Fibroblast of lung (primary cell): ENCODE data around the gene CENPB. TPM values are rescaled to one million over a fixed set of nuclear protein-coding genes. Genes with fewer than 3 reads are reported as not detected.

Experiments
- DNase-seq, 2 donors: peaks; one replicate each; pipeline versions ENCODE4 v3.0.0 to v3.0.0-alpha.2; 2010; ENCODE audit warnings: low read depth in 2 of 2
- H2AFZ ChIP-seq: 2 replicates; pipeline ENCODE4 v1.5.1; 2012; ENCODE audit warnings: low read length, control low read depth, inconsistent platforms
- H3K27ac ChIP-seq: 2 replicates; pipeline ENCODE4 v1.5.1; 2011; ENCODE audit warnings: low read length, control low read depth; ENCODE audit not compliant: insufficient read depth
- H3K27me3 ChIP-seq: 2 replicates; pipeline ENCODE4 v1.5.1; 2011; ENCODE audit warnings: mild to moderate bottlenecking, low read length; ENCODE audit not compliant: control insufficient read depth, insufficient read depth
- H3K36me3 ChIP-seq: 2 replicates; pipeline ENCODE4 v1.5.1; 2011; ENCODE audit warnings: low read length; ENCODE audit not compliant: control insufficient read depth, insufficient read depth
- H3K4me1 ChIP-seq: 2 replicates; pipeline ENCODE4 v1.5.1; 2011; ENCODE audit warnings: low read length; ENCODE audit not compliant: control insufficient read depth, insufficient read depth; ENCODE audit errors: extremely low read depth
- H3K4me2 ChIP-seq: 2 replicates; pipeline ENCODE4 v1.5.1; 2011; ENCODE audit warnings: low read length, control low read depth; ENCODE audit not compliant: insufficient read depth; ENCODE audit errors: extremely low read depth
- H3K4me3 ChIP-seq, 4 experiments: fragments of 200-600 bp in 1 of 4; sonication (generic) in 1 of 4; replicated peaks in 1 of 4; 2 replicates each; pipeline ENCODE4 v1.5.1; 2011 to 2016; ENCODE audit warnings: low read length in 4 of 4, low read depth in 3 of 4, mild to moderate bottlenecking in 3 of 4, control low read depth in 2 of 4, inconsistent platforms in 1 of 4, mixed read lengths in 1 of 4; ENCODE audit not compliant: insufficient read depth in 1 of 4; ENCODE audit errors: control extremely low read depth in 1 of 4
- H3K79me2 ChIP-seq: 2 replicates; pipeline ENCODE4 v1.5.1; 2012; ENCODE audit warnings: mild to moderate bottlenecking, low read length, inconsistent platforms; ENCODE audit not compliant: control insufficient read depth, insufficient read depth
- H3K9ac ChIP-seq: 2 replicates; pipeline ENCODE4 v1.5.1; 2011; ENCODE audit warnings: mild to moderate bottlenecking, low read length, control low read depth; ENCODE audit not compliant: insufficient read depth
- H3K9me3 ChIP-seq: 2 replicates; pipeline ENCODE4 v1.5.1; 2012; ENCODE audit warnings: low read depth, low read length; ENCODE audit not compliant: control insufficient read depth, insufficient read depth
- H4K20me1 ChIP-seq: 2 replicates; pipeline ENCODE4 v1.5.1; 2011; ENCODE audit warnings: low read length; ENCODE audit not compliant: control insufficient read depth, insufficient read depth; ENCODE audit errors: extremely low read depth
- EZH2 ChIP-seq: IDR thresholded peaks from 2 replicates; pipeline ENCODE4 v1.5.1; 2012; ENCODE audit warnings: low read length, control low read depth, mild to moderate bottlenecking; ENCODE audit errors: missing control alignments
- polyA plus RNA-seq, 2 donors: library from polyadenylated mRNA; depleted of rRNA in 1 of 2; stranded (reverse) in 1 of 2; unstranded in 1 of 2; fragments of >200 nt; gene quantifications; 2 replicates each; pipeline ENCODE4 v1.2.1, GENCODE V29; 2011 to 2012; ENCODE audit warnings: missing spikeins in 1 of 2
- total RNA-seq: library from RNA; depleted of rRNA; stranded (reverse); fragments of >200 nt; gene quantifications from 2 replicates; pipeline ENCODE4 v1.2.1, GENCODE V29; 2014
- TF ChIP-seq, protein P1 (sequence below), 2 donors: IDR thresholded peaks in 1 of 2; conservative IDR thresholded peaks in 1 of 2; 1 replicate in 1 of 2; 2 replicates in 1 of 2; pipeline ENCODE4 v1.5.1; 2011 to 2012; ENCODE audit warnings: low read length in 2 of 2, control low read depth in 1 of 2, inconsistent platforms in 1 of 2, low read depth in 1 of 2, mild to moderate bottlenecking in 1 of 2

The CENPB gene
- total and polyA plus RNA-seq, 2 donors (not counting 1 experiment from before 2014, with no cell fraction given): 32.6 to 106 TPM

DNA sequence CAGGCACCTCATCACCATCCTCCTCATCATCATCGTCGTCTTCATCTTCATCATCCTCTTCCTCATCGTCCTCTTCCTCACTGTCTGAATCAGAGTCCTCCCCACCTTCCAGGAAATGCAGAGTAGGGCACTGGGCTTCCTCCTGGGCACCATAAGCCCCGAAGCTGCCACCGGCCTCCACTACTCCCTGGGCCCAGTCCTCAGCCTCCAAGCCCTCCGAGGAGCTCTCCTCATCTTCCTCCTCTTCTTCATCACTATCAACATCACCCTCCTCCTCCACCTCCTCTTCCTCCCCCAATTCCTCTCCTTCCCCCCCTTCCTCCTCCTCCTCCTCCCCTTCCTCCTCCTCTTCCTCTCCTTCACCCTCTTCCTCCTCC, 1.7 kb downstream of the CENPB start:
- Histone ChIP-seq H3K9ac (no peak overlapping the region), H3K27me3 (no peaks in the 10 kb centered on the region), H3K4me2 (peak overlapping the region; percentile 90), H3K27ac (peak overlapping the region; percentile 36), H3K79me2 (peaks cover 34% of the 10 kb centered on the region), H2AFZ (no peak overlapping the region), H3K4me1 (peaks cover 21% of the 10 kb centered on the region), H4K20me1 (peaks cover 2% of the 10 kb centered on the region), H3K4me3 (peak overlapping the region; percentile 49 to 77 (median 68)), H3K36me3 (peaks cover 5% of the 10 kb centered on the region), H3K9me3 (no peaks in the 10 kb centered on the region)
- DNase-seq: no peak
- TF ChIP-seq, protein P1, sequence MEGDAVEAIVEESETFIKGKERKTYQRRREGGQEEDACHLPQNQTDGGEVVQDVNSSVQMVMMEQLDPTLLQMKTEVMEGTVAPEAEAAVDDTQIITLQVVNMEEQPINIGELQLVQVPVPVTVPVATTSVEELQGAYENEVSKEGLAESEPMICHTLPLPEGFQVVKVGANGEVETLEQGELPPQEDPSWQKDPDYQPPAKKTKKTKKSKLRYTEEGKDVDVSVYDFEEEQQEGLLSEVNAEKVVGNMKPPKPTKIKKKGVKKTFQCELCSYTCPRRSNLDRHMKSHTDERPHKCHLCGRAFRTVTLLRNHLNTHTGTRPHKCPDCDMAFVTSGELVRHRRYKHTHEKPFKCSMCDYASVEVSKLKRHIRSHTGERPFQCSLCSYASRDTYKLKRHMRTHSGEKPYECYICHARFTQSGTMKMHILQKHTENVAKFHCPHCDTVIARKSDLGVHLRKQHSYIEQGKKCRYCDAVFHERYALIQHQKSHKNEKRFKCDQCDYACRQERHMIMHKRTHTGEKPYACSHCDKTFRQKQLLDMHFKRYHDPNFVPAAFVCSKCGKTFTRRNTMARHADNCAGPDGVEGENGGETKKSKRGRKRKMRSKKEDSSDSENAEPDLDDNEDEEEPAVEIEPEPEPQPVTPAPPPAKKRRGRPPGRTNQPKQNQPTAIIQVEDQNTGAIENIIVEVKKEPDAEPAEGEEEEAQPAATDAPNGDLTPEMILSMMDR (conservative IDR thresholded peaks at IDR 0.05 in 1 of 2, IDR thresholded peaks at IDR 0.05 in 1 of 2; ENCODE audit: low read depth in 1 of 2, low read length in 2 of 2): no peak
- TF ChIP-seq EZH2: no peak

DNA sequence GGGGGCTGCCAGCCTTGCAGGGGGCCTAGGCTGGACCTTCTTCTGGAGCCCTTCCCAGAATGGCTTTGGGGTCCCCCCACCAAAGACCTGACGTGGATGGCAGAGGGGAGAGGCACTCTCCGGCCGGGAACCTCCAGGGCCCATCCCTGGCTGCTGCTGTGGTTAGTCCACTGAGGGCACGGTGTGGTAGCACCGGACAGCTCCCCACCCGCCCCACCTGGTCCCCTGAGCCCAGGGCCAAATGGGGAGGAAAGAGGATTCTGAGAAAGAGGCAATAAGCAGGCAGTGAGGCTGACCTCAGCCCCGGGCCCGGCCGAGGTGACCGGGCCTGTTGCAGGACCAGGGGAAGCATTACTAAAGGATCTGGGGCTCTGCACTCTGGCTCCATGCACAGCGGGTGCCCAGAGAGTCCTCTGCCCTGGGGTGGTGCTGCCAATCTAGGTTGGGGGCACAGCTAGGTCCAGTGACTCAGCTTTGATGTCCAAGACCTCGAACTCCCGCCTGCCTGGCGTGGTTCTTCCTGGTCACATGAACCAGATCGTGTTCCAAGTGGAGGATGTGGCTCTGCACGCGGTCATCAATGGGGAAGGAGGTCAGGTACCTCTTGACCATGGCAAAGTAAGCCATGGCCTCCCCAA, 2.2 kb downstream of the CENPB start:
- TF ChIP-seq, protein P1 (conservative IDR thresholded peaks at IDR 0.05 in 1 of 2, IDR thresholded peaks at IDR 0.05 in 1 of 2; ENCODE audit: low read depth in 1 of 2, low read length in 2 of 2): no peak
- TF ChIP-seq EZH2: no peak
- no peak for DNase-seq
- Histone ChIP-seq H3K4me1 (peaks cover 21% of the 10 kb centered on the region), H3K4me3 (peak overlapping the region; percentile 49 to 77 (median 68)), H4K20me1 (peaks cover 2% of the 10 kb centered on the region), H3K27ac (peak overlapping the region; percentile 36), H3K27me3 (no peaks in the 10 kb centered on the region), H3K4me2 (peak overlapping the region; percentile 90), H3K36me3 (peaks cover 5% of the 10 kb centered on the region), H3K9ac (no peak overlapping the region), H3K79me2 (peaks cover 34% of the 10 kb centered on the region), H3K9me3 (no peaks in the 10 kb centered on the region), H2AFZ (no peak overlapping the region)

DNA sequence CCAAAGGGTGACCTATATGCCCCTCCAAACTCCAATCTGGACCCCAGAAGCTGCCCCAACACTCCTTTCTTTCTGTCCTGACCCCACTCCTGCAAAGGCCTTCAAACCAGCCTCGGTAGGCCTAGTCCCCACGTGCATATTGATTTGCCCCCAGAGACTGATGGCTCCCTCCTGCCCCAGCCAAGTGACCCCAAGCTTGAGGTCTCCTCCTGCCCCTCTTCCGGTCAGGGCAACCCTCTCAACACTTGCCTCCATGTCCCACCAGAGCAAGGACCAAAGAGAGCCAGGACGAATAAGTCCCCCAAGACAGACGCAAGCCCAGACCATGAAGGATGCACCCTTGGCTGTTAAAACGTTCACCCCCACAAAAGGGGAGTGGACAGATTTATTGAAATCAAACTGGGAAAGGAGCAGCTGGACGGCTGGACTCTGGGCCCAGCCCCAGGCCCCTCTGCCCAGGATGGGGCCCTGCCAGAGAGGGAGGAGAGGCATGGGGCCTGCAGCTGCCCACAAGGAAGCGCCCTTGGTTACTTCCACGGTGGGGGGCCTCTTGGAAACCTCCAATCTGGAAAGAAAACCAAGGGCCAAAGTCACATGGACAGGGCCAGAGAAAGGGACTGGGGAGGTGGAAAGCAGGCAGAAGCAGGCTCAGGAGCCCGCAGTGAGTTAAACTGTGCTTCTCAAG, 2.9 kb downstream of the CENPB start:
- no peak for DNase-seq
- peaks cover 21% of the 10 kb centered on the region for H3K4me1 ChIP-seq
- no peaks in the 10 kb centered on the region for H3K9me3 ChIP-seq
- no peak overlapping the region for H2AFZ ChIP-seq
- peaks cover 34% of the 10 kb centered on the region for H3K79me2 ChIP-seq
- no peak overlapping the region for H3K9ac ChIP-seq
- H3K36me3 ChIP-seq: peaks cover 5% of the 10 kb centered on the region
- no peak overlapping the region for H3K27ac ChIP-seq
- no peak for TF ChIP-seq EZH2
- TF ChIP-seq, protein P1 (conservative IDR thresholded peaks at IDR 0.05 in 1 of 2, IDR thresholded peaks at IDR 0.05 in 1 of 2; ENCODE audit: low read depth in 1 of 2, low read length in 2 of 2): no peak
- H3K4me3 ChIP-seq: peak overlapping the region in 1 of 4 experiments; percentile 22
- H4K20me1 ChIP-seq: peaks cover 2% of the 10 kb centered on the region
- H3K27me3 ChIP-seq: no peaks in the 10 kb centered on the region
- H3K4me2 ChIP-seq: peak overlapping the region; percentile 62
